GM18526 (cell line): Measurements from ENCODE around the gene ONECUT1.

Source experiments
- POLR2A ChIP-seq: IDR thresholded peaks from 3 replicates; pipeline ENCODE4 v1.6.1; 2011; ENCODE audit not compliant: insufficient read length; ENCODE audit errors: extremely low read depth

Gene ONECUT1

DNA sequence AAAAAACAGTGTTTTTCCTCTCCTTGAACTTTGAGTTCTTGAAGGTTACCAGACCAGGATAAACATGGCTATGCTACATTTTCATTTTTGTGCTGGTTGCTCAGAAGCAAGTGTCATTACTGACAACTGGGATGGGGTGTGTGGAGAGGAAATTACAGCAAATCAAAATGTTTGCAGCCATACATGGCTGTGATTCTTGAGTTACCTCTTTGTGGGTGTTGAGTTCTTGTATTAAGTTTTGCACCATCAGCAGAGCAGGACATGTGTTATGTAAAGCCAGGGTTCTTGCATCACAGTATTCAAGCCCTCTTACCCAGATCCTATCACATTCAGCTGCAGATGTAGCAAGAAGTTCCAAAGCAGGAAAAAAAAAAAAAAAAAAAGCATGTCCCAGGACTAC lies 57.0 kb downstream of the ONECUT1 start:
- no peak for TF ChIP-seq POLR2A

DNA sequence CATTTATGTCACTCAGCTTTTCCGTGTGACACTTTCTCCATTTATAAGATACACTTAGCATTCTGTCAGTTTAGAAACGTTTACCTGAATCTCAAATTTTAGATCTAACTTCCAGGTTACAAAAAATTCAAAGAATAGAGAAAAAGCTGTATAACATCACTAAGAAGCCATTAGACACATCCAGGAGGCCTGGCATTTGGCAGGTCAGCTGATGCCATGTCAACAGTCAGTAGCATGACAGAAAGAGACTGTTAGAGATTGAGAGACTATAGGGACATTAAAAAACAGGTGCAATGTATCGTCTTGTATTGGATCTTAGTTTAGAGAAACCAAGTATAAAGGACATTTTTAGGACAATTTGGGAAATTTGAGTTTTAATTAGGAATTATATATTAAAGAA lies 57.6 kb downstream of the ONECUT1 start:
- TF ChIP-seq POLR2A, result no peak

DNA sequence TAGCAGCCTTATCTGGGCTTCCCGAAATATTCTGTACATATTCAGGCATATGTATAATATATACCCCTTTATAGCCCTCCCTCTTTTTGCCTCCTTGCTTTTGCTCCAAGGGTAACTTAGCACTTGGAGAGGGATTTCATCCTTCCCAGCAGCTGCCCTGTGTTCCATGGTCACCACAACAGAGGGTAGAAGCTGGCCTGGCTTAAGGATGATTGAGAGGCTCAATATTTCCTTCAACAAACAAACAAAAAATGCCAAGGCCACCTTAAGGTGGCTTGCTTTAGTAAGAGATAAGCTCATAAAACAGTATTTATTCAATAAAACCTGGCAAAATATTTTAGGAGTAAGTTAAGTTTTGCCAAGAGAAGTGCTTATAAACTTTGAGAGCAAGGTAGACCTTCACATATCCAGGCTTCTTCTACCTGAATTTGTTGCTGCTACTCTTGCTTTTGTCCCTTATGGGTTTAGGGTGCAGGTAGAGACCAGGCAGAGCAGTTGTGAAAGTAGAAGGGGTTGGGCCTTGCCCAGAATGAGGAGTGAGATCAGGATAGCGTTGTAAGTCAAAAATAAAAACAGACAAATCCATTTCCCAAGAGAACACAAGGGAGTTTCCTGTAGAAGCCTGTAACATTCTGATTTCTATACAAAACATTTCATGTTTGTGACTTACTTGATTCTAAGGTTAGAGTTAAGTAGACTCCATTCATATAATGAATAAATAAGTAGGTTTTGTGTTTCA lies 58.2 kb downstream of the ONECUT1 start:
- TF ChIP-seq POLR2A, result no peak

DNA sequence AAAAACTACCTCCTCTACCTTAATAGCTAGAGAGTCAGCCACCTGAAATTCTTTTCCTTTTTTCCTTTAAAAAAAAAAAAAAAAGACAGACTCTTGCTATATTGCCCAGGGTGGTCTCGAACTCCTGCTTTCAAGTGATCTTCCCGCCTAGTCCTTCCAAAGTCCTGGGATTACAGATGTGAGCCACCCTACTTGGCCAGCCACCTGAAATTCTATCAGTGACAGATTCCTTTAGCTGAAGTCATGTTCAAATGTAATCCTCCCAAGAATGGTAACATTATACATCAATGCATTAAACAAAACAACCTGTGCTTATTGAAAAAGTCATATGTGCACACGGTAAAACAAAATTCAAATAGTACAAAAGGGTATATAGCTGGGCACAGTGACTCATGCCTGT lies 59.1 kb downstream of the ONECUT1 start:
- TF ChIP-seq POLR2A, result no peak

DNA sequence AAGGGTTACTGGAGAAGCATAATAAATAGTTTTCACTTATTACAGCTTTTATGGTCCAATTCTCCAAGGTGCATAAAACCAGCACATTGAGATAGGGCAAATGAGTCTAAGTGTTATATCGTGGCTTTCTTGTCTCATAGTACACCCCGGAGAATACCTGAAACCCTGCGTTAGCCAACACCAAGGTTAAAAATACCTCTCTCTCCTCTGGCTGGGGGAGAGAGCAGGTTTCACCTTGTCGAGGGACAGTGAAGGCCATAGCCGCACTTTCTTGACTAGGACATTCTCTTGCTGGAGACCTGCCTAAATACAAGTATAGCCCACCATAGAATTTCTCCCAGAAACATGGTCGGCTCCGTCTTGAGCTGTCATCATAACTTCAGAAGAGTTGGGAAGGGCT lies 59.5 kb downstream of the ONECUT1 start:
- no peak for TF ChIP-seq POLR2A

DNA sequence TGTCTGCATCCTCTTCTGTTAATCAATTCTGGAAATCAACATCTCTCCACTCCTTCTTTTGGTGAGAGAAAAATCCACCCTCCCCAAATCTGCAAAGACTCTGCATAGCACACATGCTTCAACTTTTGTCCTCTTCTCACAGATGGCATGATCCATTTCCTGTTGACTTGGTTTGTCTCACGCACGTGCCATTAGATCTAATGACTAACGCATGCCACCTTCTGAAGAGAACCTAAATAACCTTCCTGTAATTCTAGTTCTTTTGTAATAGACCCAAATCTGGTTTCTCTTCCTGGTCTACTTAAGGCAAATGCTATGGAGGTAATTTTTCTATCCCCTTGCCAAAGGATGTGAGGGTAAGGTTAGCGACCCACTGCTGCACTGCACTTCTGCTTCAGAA lies 60.0 kb downstream of the ONECUT1 start:
- TF ChIP-seq POLR2A, result no peak

DNA sequence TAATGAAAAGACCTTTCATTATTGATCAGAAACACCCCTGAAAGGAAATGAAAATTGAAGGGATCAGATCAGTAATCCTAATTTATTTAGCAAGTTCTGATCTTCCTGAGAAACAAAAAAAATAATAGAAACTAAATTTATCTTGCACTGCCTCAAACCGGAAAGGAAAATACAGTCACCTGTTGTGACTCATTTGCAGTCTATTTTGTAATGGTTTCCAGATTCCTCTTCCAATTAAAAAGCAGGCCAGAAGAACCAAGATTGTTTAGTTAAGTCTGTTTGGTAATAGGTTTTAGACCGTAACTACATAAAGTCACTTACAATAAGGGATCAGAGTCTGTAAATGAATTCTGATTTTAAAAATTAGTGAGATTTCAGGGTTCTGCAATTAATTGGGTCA lies 61.2 kb downstream of the ONECUT1 start:
- no peak for TF ChIP-seq POLR2A

DNA sequence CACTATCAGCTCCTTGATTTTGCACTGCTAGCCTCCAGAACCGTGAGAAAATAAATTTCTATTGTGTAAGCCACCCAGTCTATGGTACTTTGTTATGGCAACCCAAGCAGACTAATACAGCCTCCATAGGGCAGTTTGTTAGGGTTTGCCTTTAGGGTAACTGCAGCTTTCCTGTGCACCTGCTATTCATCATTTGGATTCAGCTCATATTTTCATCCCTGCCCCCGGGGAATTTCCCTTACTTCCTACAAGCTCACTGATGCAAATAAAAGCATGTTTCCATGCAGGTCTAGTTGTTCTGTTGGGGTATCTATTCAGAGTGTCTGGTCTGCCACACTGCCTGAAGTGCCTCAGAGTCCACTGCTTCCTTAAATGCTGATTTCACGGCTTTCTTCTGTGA lies 62.3 kb downstream of the ONECUT1 start:
- TF ChIP-seq POLR2A, result no peak

DNA sequence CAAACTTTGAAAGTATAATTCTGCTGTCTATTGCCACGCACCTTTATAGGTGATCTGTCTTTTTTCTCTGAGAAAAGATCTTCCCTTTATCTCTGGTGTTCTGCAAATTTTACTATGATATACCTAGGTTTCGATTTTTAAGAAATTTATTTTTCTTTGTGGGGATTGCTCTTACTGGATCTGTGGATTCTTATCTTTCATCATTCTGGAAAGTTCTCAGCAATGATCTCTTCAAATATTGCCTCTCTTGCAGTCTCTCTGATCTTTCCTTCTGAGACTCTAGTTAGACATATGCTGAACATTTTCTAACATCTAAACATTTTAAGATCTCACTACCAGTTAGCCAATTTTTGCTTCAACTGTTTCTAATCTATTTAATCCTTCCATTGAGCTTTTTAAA lies 63.9 kb downstream of the ONECUT1 start:
- TF ChIP-seq POLR2A, result no peak

DNA sequence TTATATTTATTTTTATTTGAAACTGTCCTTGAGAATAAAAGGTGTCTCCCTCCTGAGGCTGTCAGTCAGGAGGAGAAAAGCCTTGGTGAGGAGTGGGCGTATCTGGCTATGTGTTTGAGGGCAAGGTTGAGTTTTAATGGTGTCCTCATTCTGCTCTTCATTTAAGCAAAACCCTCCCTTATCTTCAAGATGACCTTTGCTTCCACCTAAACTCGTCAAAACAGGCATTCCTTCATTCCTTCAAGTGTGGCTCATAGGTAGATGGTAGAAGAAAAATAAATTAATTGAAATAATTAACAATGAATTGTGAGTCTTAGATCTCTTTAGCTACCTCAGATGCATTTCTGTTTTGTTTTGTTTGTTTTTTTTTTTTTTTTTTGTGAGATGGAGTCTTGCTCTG lies 71.6 kb downstream of the ONECUT1 start:
- TF ChIP-seq POLR2A, result no peak

DNA sequence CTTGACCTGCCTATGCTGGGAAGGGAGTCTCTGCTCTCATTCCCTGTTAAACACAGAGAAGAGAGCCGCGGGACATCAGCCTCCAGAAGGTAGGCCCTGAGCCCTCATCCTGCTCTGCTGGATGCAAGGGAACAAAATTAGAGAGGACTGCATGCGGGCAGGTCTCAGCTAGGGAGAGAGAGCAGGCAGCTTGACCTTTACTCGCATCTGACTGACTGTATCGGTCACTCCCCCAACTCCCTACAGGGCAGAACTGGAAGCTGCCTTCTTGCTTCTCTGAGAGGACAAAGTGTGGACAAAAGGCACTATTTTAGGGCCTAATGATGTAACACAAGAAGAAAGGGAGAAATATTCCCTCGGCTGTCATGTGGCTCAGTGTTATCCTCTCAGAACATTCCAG lies 72.2 kb downstream of the ONECUT1 start:
- no peak for TF ChIP-seq POLR2A

DNA sequence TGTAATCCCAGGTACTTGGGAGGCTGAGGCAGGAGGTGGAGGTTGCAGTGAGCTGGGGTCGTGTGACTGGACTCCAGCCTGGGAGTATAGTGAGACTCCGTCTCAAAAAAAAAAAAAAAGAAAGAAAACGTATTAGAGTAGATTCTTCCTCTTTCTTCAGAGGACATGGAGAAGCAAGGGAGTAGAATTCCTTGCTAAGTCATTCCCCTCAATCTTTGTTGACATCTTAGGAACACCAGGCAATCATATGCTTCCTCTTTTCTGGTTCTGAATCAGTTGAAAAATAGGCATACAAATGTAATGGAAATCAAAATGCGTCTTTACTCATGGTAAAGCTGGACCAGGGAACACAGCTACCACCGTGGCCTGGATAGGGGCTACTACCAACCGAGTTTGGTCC lies 72.7 kb downstream of the ONECUT1 start:
- no peak for TF ChIP-seq POLR2A

DNA sequence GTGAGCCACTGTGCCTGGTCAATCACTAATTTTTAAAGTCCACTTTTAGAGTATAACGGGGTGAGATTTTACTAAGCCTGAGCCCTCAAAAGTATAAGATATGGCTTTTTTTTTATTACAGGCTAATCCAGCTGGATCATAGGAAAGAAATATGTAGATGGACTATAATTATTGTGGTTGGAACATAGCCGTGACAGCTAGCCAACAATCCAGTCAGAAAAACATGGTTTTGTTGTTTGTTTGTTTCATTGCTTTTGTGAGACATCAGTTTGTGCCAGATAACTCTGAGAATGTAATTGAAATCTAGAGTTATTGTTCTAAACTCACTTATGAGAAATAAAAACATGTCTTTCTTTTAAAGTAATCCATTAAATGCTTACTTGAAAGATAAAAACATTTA lies 73.6 kb downstream of the ONECUT1 start:
- no peak for TF ChIP-seq POLR2A

DNA sequence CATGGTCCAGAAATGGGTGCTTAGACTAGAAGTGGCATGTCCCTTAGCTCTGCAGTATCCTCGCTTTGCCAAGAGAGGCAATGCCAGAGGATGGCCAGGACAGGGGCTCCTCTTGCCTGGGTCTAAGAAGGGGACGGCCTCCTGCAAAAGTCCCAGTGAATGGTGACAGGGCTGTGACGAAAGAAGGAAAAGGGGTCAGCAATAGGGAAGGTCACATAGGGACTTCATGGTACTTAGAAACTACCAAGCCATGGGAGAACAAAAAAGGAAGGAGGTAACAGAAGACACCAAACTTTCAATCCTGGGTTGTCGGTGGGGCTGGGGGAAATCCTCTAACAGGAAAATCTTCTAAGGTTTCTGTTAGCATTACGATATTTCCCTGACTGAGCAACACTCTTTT lies 74.7 kb downstream of the ONECUT1 start:
- TF ChIP-seq POLR2A, result no peak

DNA sequence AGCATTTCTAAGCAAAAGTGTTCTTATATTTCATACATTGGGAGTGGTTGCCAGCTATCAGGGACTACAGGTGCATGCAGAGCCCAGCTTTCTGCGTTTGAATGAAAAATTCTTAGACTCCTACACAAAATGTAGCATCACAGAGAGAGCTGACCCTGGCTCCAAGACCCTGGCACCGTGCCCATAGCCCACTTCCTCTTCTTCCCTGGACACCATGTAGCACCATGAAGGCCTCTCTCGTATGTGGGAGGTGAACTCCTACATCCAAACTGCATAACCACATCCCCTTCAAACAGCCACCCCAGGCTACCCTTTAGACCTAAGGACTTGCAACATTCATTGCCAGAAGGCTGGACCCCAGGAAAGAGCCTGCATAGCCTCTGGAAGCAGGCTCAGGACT lies 75.2 kb downstream of the ONECUT1 start:
- no peak for TF ChIP-seq POLR2A

DNA sequence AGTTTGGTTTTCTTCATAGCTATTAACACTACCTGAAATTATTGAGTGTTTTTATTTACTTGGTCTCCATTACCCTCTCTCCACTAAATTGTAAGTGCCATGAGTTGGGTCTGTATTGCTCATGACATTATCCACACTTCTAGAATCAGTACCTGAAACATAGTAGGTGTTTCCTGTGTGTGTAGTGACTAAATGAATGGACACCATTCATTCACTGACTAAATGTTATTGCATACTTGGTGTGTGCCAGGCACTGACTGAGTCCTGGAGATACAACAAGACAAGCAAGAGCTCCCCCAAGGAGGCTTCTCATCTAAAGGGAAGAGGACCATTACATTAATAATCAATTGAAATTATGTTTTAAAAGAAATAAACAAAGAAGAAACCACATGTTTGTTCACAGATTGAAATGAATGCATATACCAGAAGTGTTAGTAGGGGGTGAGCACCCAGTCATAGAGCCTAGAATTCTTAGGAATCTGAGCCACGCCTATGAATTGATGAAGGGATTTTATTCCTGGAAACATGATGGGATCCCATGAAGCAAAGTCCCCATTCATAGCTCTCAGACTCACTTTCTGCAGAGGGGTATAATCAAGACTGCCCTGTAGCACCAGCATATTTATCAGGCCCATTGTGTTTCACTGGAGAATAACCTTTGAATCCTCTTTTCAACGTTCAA lies 79.3 kb downstream of the ONECUT1 start:
- no peak for TF ChIP-seq POLR2A
